Fibroblast of lung (primary cell): ENCODE data around the gene CORIN.

Experiments used
- CTCF ChIP-seq, 2 donors: IDR thresholded peaks in 1 of 2; conservative IDR thresholded peaks in 1 of 2; 1 replicate in 1 of 2; 2 replicates in 1 of 2; pipeline ENCODE4 v1.5.1; 2011 to 2012; ENCODE audit warnings: low read length in 2 of 2, control low read depth in 1 of 2, inconsistent platforms in 1 of 2, low read depth in 1 of 2, mild to moderate bottlenecking in 1 of 2
- EZH2 ChIP-seq: IDR thresholded peaks from 2 replicates; pipeline ENCODE4 v1.5.1; 2012; ENCODE audit warnings: low read length, control low read depth, mild to moderate bottlenecking; ENCODE audit errors: missing control alignments

- TF ChIP-seq EZH2 (no peak), CTCF (conservative IDR thresholded peaks at IDR 0.05 in 1 of 2, IDR thresholded peaks at IDR 0.05 in 1 of 2; ENCODE audit: low read depth in 1 of 2, low read length in 2 of 2) (no peak)
These were observed 93.6 kb downstream of the CORIN start for GRCh38 chr4:47744253-47744652.
